Lower leg skin (tissue), 3 donors: Measurements from ENCODE around the gene NFKBIA.

Experiments used
- POLR2A ChIP-seq, 2 donors: fragments of 450-650 bp; IDR thresholded peaks; one replicate each; pipeline ENCODE4 v1.6.1; 2016 to 2017; ENCODE audit warnings: antibody characterized with exemption in 2 of 2, mild to moderate bottlenecking in 1 of 2, moderate library complexity in 1 of 2
- TF ChIP-seq, protein P1 (sequence below), 3 donors: fragments of 450-650 bp; IDR thresholded peaks; one replicate each; pipeline ENCODE4 v1.5.1; 2016; ENCODE audit warnings: antibody characterized with exemption in 3 of 3, mild to moderate bottlenecking in 3 of 3, moderate library complexity in 2 of 3

- no peak for TF ChIP-seq POLR2A (IDR thresholded peaks at IDR 0.05)
- TF ChIP-seq, protein P1, sequence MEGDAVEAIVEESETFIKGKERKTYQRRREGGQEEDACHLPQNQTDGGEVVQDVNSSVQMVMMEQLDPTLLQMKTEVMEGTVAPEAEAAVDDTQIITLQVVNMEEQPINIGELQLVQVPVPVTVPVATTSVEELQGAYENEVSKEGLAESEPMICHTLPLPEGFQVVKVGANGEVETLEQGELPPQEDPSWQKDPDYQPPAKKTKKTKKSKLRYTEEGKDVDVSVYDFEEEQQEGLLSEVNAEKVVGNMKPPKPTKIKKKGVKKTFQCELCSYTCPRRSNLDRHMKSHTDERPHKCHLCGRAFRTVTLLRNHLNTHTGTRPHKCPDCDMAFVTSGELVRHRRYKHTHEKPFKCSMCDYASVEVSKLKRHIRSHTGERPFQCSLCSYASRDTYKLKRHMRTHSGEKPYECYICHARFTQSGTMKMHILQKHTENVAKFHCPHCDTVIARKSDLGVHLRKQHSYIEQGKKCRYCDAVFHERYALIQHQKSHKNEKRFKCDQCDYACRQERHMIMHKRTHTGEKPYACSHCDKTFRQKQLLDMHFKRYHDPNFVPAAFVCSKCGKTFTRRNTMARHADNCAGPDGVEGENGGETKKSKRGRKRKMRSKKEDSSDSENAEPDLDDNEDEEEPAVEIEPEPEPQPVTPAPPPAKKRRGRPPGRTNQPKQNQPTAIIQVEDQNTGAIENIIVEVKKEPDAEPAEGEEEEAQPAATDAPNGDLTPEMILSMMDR (IDR thresholded peaks at IDR 0.05) = no peak
Observed at GRCh38 chr14:35390577-35391387, 13.8 kb downstream of the NFKBIA start.
